ENCODE results near the gene HS3ST3B1.

The HS3ST3B1 gene
- total RNA-seq, result 23.9 to 32.3 (median 26.5) reads per million in 3 donors

DNA sequence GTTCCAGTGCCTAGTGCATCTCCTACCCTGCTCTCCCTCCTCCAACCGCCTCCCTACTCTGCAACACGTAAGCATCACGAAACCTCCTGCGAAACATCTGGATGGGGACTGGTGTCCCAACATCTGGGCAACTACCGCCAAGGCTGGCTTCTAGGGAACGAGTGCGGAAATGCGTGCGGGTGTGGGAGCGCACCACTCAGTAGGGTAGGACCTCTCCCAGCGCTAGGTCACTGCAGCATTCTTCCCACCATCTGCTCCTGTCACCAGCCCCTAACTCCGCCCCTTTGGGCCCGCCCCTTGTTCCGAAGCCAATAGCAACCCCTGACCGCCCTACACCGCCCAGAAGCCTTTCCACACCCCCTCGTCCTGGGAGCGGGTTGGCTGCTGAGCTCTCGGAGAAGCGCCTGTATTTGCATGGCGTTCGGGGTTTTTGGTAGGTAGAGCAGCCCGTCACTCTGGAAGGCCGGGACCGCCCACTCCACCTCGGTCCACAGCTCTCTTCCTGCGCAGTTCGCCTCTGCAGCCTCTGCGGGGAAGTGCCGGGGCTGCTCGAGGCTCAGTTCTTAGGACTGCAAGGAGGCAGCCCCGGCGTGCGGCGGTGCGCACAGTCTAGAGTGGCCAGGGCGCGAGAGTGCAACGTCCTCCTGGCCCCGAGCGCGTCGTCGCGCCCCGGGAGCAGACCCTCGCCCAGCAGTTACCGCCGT, at the start of gene HS3ST3B1:
HS3ST3B1 (plus strand) TSS at position 507 of the 704 bp plus-strand sequence. CDS start 438 bp downstream, outside the sequence.
- DNase-seq, result peak; percentile 98 to 99 (median 99)
- Histone ChIP-seq H3K27ac (ENCODE audit: insufficient read depth, low read length, poor library complexity, severe bottlenecking) (peak within 1 kb of the TSS; percentile 72), H3K36me3 (ENCODE audit: control insufficient read depth, insufficient read depth, low read length) (no peaks in the 10 kb centered on the region), H3K4me3 (ENCODE audit: insufficient read depth, low read depth, low read length, poor library complexity, severe bottlenecking) (peak within 1 kb of the TSS; percentile 82), H3K27me3 (replicated peaks; ENCODE audit: control insufficient read depth, insufficient read depth, low read length, poor library complexity, severe bottlenecking) (peaks cover 23% of the 10 kb centered on the region), H3K9me3 (ENCODE audit: control insufficient read depth, low read length) (no peaks in the 10 kb centered on the region), H3K4me1 (ENCODE audit: control insufficient read depth, insufficient read depth, low read length, poor library complexity, severe bottlenecking) (peaks cover 59% of the 10 kb centered on the region)

- Histone ChIP-seq H3K27me3 (replicated peaks; ENCODE audit: control insufficient read depth, insufficient read depth, low read length, poor library complexity, severe bottlenecking) (no peaks in the 10 kb centered on the region), H3K27ac (ENCODE audit: insufficient read depth, low read length, poor library complexity, severe bottlenecking) (no peak overlapping the region), H3K36me3 (ENCODE audit: control insufficient read depth, insufficient read depth, low read length) (no peaks in the 10 kb centered on the region), H3K4me3 (ENCODE audit: insufficient read depth, low read depth, low read length, poor library complexity, severe bottlenecking) (no peak overlapping the region), H3K4me1 (ENCODE audit: control insufficient read depth, insufficient read depth, low read length, poor library complexity, severe bottlenecking) (no peaks in the 10 kb centered on the region), H3K9me3 (ENCODE audit: control insufficient read depth, low read length) (no peaks in the 10 kb centered on the region)
- DNase-seq, result no peak
Measured at GRCh38 chr17:14261406-14261805, 39.5 kb upstream of the HS3ST3B1 start.

- Histone ChIP-seq H3K4me1 (ENCODE audit: control insufficient read depth, insufficient read depth, low read length, poor library complexity, severe bottlenecking) (no peaks in the 10 kb centered on the region), H3K4me3 (ENCODE audit: insufficient read depth, low read depth, low read length, poor library complexity, severe bottlenecking) (no peak overlapping the region), H3K36me3 (ENCODE audit: control insufficient read depth, insufficient read depth, low read length) (no peaks in the 10 kb centered on the region), H3K27ac (ENCODE audit: insufficient read depth, low read length, poor library complexity, severe bottlenecking) (no peak overlapping the region), H3K27me3 (replicated peaks; ENCODE audit: control insufficient read depth, insufficient read depth, low read length, poor library complexity, severe bottlenecking) (no peaks in the 10 kb centered on the region), H3K9me3 (ENCODE audit: control insufficient read depth, low read length) (no peaks in the 10 kb centered on the region)
- DNase-seq, result no peak
Measured at GRCh38 chr17:14268264-14268663, 32.6 kb upstream of the HS3ST3B1 start.

- Histone ChIP-seq H3K36me3 (ENCODE audit: control insufficient read depth, insufficient read depth, low read length) (no peaks in the 10 kb centered on the region), H3K27me3 (replicated peaks; ENCODE audit: control insufficient read depth, insufficient read depth, low read length, poor library complexity, severe bottlenecking) (no peaks in the 10 kb centered on the region), H3K27ac (ENCODE audit: insufficient read depth, low read length, poor library complexity, severe bottlenecking) (no peak overlapping the region), H3K9me3 (ENCODE audit: control insufficient read depth, low read length) (no peaks in the 10 kb centered on the region), H3K4me1 (ENCODE audit: control insufficient read depth, insufficient read depth, low read length, poor library complexity, severe bottlenecking) (no peaks in the 10 kb centered on the region), H3K4me3 (ENCODE audit: insufficient read depth, low read depth, low read length, poor library complexity, severe bottlenecking) (no peak overlapping the region)
- DNase-seq, result no peak
Measured at GRCh38 chr17:14269473-14269872, 31.4 kb upstream of the HS3ST3B1 start.

GRCh38 chr17:14270508-14270907, 30.4 kb upstream of the HS3ST3B1 start:
- no peak overlapping the region for H3K4me3 ChIP-seq (ENCODE audit: insufficient read depth, low read depth, low read length, poor library complexity, severe bottlenecking)
- no peak for DNase-seq
- no peaks in the 10 kb centered on the region for H3K27me3 ChIP-seq (replicated peaks; ENCODE audit: control insufficient read depth, insufficient read depth, low read length, poor library complexity, severe bottlenecking)
- H3K27ac ChIP-seq (ENCODE audit: insufficient read depth, low read length, poor library complexity, severe bottlenecking), result no peak overlapping the region
- H3K36me3 ChIP-seq (ENCODE audit: control insufficient read depth, insufficient read depth, low read length), result no peaks in the 10 kb centered on the region
- no peaks in the 10 kb centered on the region for H3K4me1 ChIP-seq (ENCODE audit: control insufficient read depth, insufficient read depth, low read length, poor library complexity, severe bottlenecking)
- no peaks in the 10 kb centered on the region for H3K9me3 ChIP-seq (ENCODE audit: control insufficient read depth, low read length)

- Histone ChIP-seq H3K36me3 (ENCODE audit: control insufficient read depth, insufficient read depth, low read length) (no peaks in the 10 kb centered on the region), H3K9me3 (ENCODE audit: control insufficient read depth, low read length) (no peaks in the 10 kb centered on the region), H3K4me1 (ENCODE audit: control insufficient read depth, insufficient read depth, low read length, poor library complexity, severe bottlenecking) (no peaks in the 10 kb centered on the region), H3K4me3 (ENCODE audit: insufficient read depth, low read depth, low read length, poor library complexity, severe bottlenecking) (no peak overlapping the region), H3K27ac (ENCODE audit: insufficient read depth, low read length, poor library complexity, severe bottlenecking) (no peak overlapping the region), H3K27me3 (replicated peaks; ENCODE audit: control insufficient read depth, insufficient read depth, low read length, poor library complexity, severe bottlenecking) (no peaks in the 10 kb centered on the region)
- DNase-seq, result no peak
Measured at GRCh38 chr17:14276535-14277250, 24.2 kb upstream of the HS3ST3B1 start.

- Histone ChIP-seq H3K27ac (ENCODE audit: insufficient read depth, low read length, poor library complexity, severe bottlenecking) (no peak overlapping the region), H3K36me3 (ENCODE audit: control insufficient read depth, insufficient read depth, low read length) (no peaks in the 10 kb centered on the region), H3K4me3 (ENCODE audit: insufficient read depth, low read depth, low read length, poor library complexity, severe bottlenecking) (no peak overlapping the region), H3K27me3 (replicated peaks; ENCODE audit: control insufficient read depth, insufficient read depth, low read length, poor library complexity, severe bottlenecking) (no peaks in the 10 kb centered on the region), H3K9me3 (ENCODE audit: control insufficient read depth, low read length) (no peaks in the 10 kb centered on the region), H3K4me1 (ENCODE audit: control insufficient read depth, insufficient read depth, low read length, poor library complexity, severe bottlenecking) (no peaks in the 10 kb centered on the region)
- DNase-seq, result no peak
Measured at GRCh38 chr17:14281530-14281929, 19.4 kb upstream of the HS3ST3B1 start.

- no peaks in the 10 kb centered on the region for H3K36me3 ChIP-seq (ENCODE audit: control insufficient read depth, insufficient read depth, low read length)
- H3K4me1 ChIP-seq (ENCODE audit: control insufficient read depth, insufficient read depth, low read length, poor library complexity, severe bottlenecking), result no peaks in the 10 kb centered on the region
- DNase-seq, result no peak
- no peaks in the 10 kb centered on the region for H3K27me3 ChIP-seq (replicated peaks; ENCODE audit: control insufficient read depth, insufficient read depth, low read length, poor library complexity, severe bottlenecking)
- H3K27ac ChIP-seq (ENCODE audit: insufficient read depth, low read length, poor library complexity, severe bottlenecking), result no peak overlapping the region
- no peaks in the 10 kb centered on the region for H3K9me3 ChIP-seq (ENCODE audit: control insufficient read depth, low read length)
- H3K4me3 ChIP-seq (ENCODE audit: insufficient read depth, low read depth, low read length, poor library complexity, severe bottlenecking), result no peak overlapping the region
Measured at GRCh38 chr17:14282726-14283125, 18.2 kb upstream of the HS3ST3B1 start.

DNA sequence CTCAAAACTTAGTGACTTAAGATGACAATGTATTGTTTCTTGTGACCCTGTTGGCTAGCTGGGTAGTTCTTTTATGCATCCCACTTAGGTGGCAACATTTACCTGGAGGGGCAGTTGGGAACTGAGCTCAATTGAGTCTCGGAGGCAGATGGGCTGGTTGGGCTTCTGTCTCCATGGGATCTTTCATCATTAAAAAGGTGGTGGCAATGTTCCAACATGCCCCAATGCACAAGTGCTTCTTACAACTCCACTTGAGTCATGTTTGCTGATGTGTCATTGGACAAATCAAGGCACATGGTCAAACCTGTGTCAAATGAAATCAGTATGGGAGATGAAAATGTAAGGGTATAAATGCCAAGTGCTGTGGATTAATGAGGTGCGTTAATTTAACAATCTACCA, 11.7 kb upstream of the HS3ST3B1 start:
- H3K4me1 ChIP-seq (ENCODE audit: control insufficient read depth, insufficient read depth, low read length, poor library complexity, severe bottlenecking), result no peaks in the 10 kb centered on the region
- DNase-seq, result no peak
- H3K36me3 ChIP-seq (ENCODE audit: control insufficient read depth, insufficient read depth, low read length), result no peaks in the 10 kb centered on the region
- no peaks in the 10 kb centered on the region for H3K9me3 ChIP-seq (ENCODE audit: control insufficient read depth, low read length)
- H3K4me3 ChIP-seq (ENCODE audit: insufficient read depth, low read depth, low read length, poor library complexity, severe bottlenecking), result no peak overlapping the region
- H3K27ac ChIP-seq (ENCODE audit: insufficient read depth, low read length, poor library complexity, severe bottlenecking), result no peak overlapping the region
- H3K27me3 ChIP-seq (replicated peaks; ENCODE audit: control insufficient read depth, insufficient read depth, low read length, poor library complexity, severe bottlenecking), result no peaks in the 10 kb centered on the region

DNA sequence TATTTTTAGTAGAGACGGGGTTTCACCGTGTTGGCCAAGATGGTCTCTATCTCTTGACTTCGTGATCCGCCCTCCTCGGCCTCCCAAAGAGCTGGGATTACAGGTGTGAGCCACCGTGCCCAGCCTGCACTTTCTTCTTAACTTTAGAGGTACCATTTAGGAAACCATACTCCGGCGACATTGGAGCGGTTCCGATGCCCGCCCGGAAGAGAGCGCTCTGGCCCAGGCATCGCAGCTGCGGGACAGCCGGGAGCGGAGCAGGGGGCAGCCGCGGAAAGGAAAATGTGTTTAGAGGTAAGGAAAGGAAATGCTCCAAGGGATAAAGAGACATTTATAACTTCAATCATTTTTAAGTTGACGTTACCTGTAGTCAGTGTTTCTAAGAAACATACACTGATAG, 6.0 kb upstream of the HS3ST3B1 start:
- Histone ChIP-seq H3K4me1 (ENCODE audit: control insufficient read depth, insufficient read depth, low read length, poor library complexity, severe bottlenecking) (peaks cover 27% of the 10 kb centered on the region), H3K4me3 (ENCODE audit: insufficient read depth, low read depth, low read length, poor library complexity, severe bottlenecking) (no peak overlapping the region), H3K27ac (ENCODE audit: insufficient read depth, low read length, poor library complexity, severe bottlenecking) (no peak overlapping the region), H3K27me3 (replicated peaks; ENCODE audit: control insufficient read depth, insufficient read depth, low read length, poor library complexity, severe bottlenecking) (peaks cover 29% of the 10 kb centered on the region), H3K9me3 (ENCODE audit: control insufficient read depth, low read length) (no peaks in the 10 kb centered on the region), H3K36me3 (ENCODE audit: control insufficient read depth, insufficient read depth, low read length) (no peaks in the 10 kb centered on the region)
- DNase-seq, result no peak

All from effector memory CD4-positive, alpha-beta T cell (primary cell).